HS-5 (cell line): Measurements from ENCODE around the gene EXOC5.

Experiments used
- DNase-seq: peaks from one replicate; pipeline ENCODE4 v3.0.0-alpha.2; 2012; ENCODE audit warnings: low read depth

The EXOC5 gene, protein sequence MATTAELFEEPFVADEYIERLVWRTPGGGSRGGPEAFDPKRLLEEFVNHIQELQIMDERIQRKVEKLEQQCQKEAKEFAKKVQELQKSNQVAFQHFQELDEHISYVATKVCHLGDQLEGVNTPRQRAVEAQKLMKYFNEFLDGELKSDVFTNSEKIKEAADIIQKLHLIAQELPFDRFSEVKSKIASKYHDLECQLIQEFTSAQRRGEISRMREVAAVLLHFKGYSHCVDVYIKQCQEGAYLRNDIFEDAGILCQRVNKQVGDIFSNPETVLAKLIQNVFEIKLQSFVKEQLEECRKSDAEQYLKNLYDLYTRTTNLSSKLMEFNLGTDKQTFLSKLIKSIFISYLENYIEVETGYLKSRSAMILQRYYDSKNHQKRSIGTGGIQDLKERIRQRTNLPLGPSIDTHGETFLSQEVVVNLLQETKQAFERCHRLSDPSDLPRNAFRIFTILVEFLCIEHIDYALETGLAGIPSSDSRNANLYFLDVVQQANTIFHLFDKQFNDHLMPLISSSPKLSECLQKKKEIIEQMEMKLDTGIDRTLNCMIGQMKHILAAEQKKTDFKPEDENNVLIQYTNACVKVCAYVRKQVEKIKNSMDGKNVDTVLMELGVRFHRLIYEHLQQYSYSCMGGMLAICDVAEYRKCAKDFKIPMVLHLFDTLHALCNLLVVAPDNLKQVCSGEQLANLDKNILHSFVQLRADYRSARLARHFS

GRCh38 chr14:57268161-57269069 lies at the start of gene EXOC5, which contains the start of gene AP5M1:
Gene EXOC5, minus strand, starts transcription at chr14:57268905. Its CDS starts 257 bp downstream, at chr14:57268648.
Gene AP5M1, plus strand, starts transcription at chr14:57268971. Its CDS starts 344 bp downstream, at chr14:57269315.
- peak; percentile 62 for DNase-seq

GRCh38 chr14:57317248-57317833 lies 48.6 kb upstream of the EXOC5 start:
- DNase-seq, result peak; percentile 41

DNA sequence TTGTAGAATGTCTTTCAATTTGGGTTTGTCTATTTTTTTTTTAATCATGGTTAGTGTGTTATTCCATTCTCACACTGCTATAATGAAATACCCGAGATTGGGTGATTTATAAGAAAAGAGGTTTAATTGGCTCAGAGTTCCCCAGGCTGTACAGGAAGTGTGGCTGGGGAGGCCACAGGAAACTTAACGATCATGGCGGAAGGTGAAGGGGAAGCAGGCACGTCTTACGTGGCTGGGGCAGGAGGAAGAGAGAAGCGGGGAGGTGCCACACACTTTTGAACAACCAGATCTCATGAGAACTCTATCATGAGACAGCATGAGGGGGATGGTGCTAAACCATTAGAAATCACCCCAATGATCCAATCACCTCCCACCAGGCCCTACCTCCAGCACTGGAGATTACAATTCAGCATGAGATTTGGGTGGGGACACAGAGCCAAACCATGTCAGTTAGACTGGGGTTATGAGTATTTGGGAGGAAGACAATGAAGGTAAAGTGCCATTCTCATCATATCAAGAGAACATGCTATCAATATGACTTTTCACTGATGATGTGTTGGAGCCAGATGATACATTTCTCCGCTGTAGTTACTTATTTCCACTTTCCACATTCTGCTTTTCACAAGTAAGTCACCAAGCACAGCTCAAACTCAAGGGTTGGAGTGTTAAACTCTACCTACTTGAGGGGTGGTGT lies 45.8 kb upstream of the EXOC5 start:
- DNase-seq, result no peak

- no peak for DNase-seq
Measured at GRCh38 chr14:57302883-57303282, 34.2 kb upstream of the EXOC5 start.

GRCh38 chr14:57299511-57299910 lies 30.8 kb upstream of the EXOC5 start:
- DNase-seq, result no peak

DNA sequence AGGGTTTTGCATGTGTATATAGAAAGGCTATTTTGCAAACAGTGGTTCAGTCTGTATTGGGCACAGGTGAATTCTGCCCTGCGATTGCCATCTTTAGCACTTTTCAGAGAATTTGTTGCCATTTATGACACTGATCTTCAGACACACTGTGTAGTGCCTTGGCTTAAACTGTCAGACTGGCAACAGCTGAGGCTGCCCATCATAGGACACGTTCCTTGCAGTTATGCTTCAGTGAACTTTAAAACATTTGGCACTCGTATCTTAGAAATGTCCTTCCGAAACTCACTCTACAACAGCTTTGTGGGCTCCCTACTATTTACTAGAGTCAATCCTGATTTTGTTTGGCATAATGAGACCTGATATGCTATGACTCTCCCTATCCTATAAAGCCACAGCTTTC lies 29.1 kb upstream of the EXOC5 start:
- DNase-seq, result no peak

DNA sequence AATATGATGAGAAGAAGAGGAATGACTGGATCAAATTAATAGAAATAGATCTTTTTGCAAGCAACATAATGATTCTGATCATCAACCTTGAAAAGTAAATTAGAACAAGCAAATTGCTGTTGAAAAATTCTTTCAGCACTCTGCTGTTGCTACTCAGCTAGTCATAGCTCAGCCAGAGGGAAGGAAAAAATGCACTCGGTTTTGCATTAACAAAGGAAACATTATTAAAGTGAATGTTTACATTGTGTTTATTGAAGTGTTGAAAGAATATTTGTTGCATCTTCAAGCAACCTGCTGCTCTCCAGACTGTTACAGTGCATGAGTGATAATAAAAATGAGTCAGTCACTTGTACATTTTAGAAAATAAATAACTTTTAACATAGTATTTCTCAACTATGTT lies 26.5 kb upstream of the EXOC5 start:
- no peak for DNase-seq

- no peak for DNase-seq
Measured at GRCh38 chr14:57293866-57294837, 25.4 kb upstream of the EXOC5 start.

DNA sequence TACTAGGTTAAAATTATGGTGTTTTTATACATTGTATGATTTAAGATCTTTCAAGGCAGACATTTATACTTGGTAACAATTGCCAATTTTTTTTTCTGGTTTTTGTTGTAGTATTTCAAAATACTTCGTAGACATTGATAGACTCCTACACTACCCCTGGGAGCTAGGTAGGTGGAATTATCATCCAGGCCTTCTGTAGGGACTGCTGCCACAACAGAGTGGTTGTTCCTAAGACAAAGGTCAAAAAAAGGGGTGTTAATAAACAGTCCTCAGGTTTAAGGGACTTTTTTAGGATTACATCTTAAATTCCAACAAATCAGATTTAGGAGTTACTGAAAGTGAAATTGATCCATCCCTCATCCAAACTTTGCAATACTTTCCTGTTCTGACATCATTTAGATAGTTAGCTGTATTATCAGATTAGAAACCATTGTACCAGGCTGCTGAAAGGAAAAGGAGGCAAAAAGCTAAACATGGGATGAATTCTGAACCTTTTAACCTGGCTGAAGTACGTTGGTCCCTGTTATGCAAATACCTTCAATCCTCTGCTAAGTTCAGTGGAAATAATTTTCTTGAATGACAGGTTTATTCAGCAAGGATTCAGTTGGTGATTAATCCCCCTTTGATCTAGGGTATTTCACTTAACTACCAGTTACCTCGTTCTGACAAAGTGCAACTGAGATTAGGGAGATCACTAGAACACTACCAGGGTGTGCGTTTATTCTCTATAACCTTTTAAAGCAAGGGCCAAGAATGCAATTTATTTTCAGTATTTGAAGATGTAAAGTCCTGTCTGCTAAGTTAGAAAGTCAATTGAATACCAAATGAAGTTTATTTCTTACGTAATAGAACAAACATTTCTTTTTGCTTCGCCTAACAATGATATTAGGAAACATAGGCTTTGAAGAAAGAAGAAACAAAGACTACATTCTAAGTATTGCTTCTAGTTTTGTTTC lies 23.3 kb upstream of the EXOC5 start:
- no peak for DNase-seq

DNA sequence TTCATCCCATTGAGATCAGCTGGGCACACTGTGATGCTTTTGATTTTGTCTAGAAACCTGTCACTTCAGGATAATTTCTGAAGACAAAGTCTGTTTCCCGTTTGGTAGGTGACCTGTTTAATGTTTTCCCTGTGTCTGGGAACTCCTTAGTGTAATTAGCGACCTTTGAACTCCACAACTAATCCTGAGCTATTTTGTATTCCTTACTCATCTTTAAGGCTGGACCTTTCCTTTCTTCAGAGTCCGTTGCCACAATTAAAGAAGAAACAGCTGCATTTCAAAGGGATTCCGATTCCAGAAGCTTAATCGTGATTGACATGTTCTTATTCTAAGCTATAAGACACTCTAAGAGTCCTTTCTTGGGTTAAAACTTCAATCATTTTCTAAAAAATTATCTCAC lies 22.0 kb upstream of the EXOC5 start:
- DNase-seq, result no peak

- DNase-seq, result no peak
Measured at GRCh38 chr14:57287745-57288144, 19.0 kb upstream of the EXOC5 start.

DNA sequence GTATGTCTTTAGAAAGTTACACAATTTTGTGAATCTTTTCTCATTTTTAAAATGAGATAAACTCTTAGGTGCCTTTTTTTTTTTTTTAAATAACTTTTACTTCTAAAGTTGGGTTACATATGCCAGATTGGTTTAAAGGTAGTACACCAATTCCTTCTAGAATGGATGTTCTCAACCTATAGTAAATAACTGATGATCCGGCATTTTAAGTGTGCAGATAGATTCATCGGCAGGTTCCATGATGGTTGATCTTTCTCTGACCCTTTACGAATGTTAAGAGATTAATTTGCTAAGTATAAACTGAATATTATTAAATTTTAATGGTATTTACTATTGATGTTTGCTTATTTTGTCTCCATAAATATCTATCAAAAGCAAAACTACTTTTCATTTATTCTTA lies 8.4 kb upstream of the EXOC5 start:
- no peak for DNase-seq

DNA sequence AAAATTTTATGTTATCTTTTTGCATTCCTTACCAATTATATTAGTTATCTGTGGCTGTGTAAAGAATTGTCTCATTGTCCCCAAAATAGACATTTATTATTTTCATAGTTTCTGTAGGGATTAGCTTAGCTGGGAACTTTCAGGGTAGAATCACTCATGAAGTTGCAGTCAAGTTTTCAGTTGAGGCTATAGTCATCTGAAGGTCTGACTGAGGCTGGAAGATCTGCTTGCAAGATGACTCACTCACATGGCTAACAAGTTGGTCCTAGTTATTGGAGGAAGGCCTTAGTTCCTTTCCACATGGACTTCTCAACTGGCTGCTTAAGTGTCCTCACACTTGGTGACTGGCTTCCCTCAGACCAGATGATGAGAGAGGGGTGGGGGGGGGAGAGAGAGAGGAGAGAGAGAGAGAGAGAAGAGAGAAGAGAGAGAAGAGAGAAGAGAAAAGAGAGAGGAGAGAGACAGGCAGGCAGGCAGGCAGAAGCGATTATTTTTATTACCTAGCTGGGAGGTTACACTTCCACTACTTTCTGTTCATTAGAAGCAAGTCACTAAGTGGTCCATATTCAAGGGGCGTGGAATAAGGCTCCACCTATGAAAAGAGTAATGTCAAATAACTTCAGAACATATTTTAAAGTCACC lies 6.4 kb upstream of the EXOC5 start:
- no peak for DNase-seq

DNA sequence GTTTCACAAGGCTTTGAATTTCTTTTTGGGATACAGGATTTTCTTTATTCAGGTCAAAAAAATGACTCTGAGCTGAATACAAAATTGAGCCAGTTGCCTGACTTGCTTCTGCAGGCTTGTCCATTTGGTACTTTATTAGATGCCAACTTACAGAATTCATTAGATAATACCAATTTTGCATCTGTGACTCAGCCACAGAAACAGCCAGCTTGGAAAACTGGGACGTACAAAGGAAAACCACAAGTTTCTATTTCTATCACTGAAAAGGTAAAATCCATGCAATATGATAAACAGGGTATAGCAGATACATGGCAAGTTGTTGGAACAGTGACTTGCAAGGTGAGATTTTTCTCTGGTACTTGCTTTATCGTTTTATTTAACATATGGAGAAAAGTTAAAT lies 5.8 kb upstream of the EXOC5 start:
- DNase-seq, result no peak

- DNase-seq, result no peak
Measured at GRCh38 chr14:57273236-57273635, 4.5 kb upstream of the EXOC5 start.

- no peak for DNase-seq
Measured at GRCh38 chr14:57266065-57266464, 2.6 kb downstream of the EXOC5 start.

- no peak for DNase-seq
Measured at GRCh38 chr14:57262117-57262516, 6.6 kb downstream of the EXOC5 start.

- no peak for DNase-seq
Measured at GRCh38 chr14:57261604-57262003, 7.1 kb downstream of the EXOC5 start.
